Neural progenitor cell (in vitro differentiated cells): Measurements from ENCODE around the gene EPDR1. TPM values are rescaled to one million over a fixed set of nuclear protein-coding genes. Genes with fewer than 3 reads are reported as not detected.

Experiments used
- DNase-seq: peaks from one replicate; pipeline ENCODE4 v3.0.0-alpha.2; 2016; ENCODE audit warnings: low spot score
- H2AFZ ChIP-seq: fragments of 200-600 bp; sonication (generic); replicated peaks from 2 replicates; pipeline ENCODE4 v1.6.1; 2016; ENCODE audit warnings: antibody characterized with exemption
- H3F3A ChIP-seq: fragments of 200-600 bp; sonication (generic); 2 replicates; pipeline ENCODE4 v1.6.1; 2016; ENCODE audit warnings: antibody characterized with exemption, low read depth
- H3K27ac ChIP-seq: fragments of 200-600 bp; sonication (generic); 2 replicates; pipeline ENCODE4 v1.5.1; 2016; ENCODE audit warnings: mild to moderate bottlenecking
- H3K27me3 ChIP-seq: fragments of 200-600 bp; sonication (generic); 2 replicates; pipeline ENCODE4 v1.6.1; 2016; ENCODE audit warnings: mild to moderate bottlenecking, moderate library complexity
- H3K36me3 ChIP-seq: fragments of 200-600 bp; sonication (generic); 2 replicates; pipeline ENCODE4 v1.5.1; 2016
- H3K4me1 ChIP-seq: fragments of 200-600 bp; sonication (generic); 2 replicates; pipeline ENCODE4 v1.6.1; 2016; ENCODE audit warnings: mixed run types
- H3K4me2 ChIP-seq: fragments of 200-600 bp; sonication (generic); 2 replicates; pipeline ENCODE4 v1.6.1; 2016
- H3K4me3 ChIP-seq: fragments of 200-600 bp; sonication (generic); 2 replicates; pipeline ENCODE4 v1.5.1; 2016
- H3K79me2 ChIP-seq: fragments of 200-600 bp; sonication (generic); 2 replicates; pipeline ENCODE4 v1.6.1; 2016; ENCODE audit warnings: low read depth
- H3K9ac ChIP-seq: fragments of 200-600 bp; sonication (generic); 2 replicates; pipeline ENCODE4 v1.6.1; 2016
- H3K9me3 ChIP-seq: fragments of 200-600 bp; sonication (generic); 2 replicates; pipeline ENCODE4 v1.5.1; 2016; ENCODE audit warnings: low read depth
- H4K20me1 ChIP-seq: fragments of 200-600 bp; sonication (generic); 2 replicates; pipeline ENCODE4 v1.6.1; 2016; ENCODE audit warnings: low read depth
- H3K27ac Mint-ChIP-seq: 3 replicates; pipeline ENCODE4 v1.8.0; 2021; ENCODE audit warnings: mixed read lengths
- H3K27me3 Mint-ChIP-seq: 2 replicates; pipeline ENCODE4 v1.8.0; 2022; ENCODE audit warnings: low read depth, mild to moderate bottlenecking, inconsistent platforms, moderate library complexity, mixed read lengths; ENCODE audit not compliant: insufficient read depth
- H3K36me3 Mint-ChIP-seq: 3 replicates; pipeline ENCODE4 v1.8.0; 2021; ENCODE audit warnings: mixed read lengths
- H3K4me1 Mint-ChIP-seq: 3 replicates; pipeline ENCODE4 v1.8.0; 2021; ENCODE audit warnings: mixed read lengths
- H3K4me3 Mint-ChIP-seq: 3 replicates; pipeline ENCODE4 v1.8.0; 2021; ENCODE audit warnings: mild to moderate bottlenecking, moderate library complexity, mixed read lengths
- H3K9me3 Mint-ChIP-seq: 3 replicates; pipeline ENCODE4 v1.8.0; 2020; ENCODE audit warnings: mixed read lengths
- EZH2 ChIP-seq: fragments of 200-600 bp; sonication (generic); IDR thresholded peaks from 2 replicates; pipeline ENCODE4 v1.6.1; 2017; ENCODE audit warnings: antibody characterized with exemption, mild to moderate bottlenecking, moderate library complexity
- EZH2phosphoT487 ChIP-seq: fragments of 200-600 bp; sonication (generic); IDR thresholded peaks from 2 replicates; pipeline ENCODE4 v1.6.1; 2017; ENCODE audit warnings: antibody characterized with exemption
- total RNA-seq: library from RNA; depleted of rRNA; stranded (reverse); fragments of >200 nt; gene quantifications from 2 replicates; pipeline ENCODE4 v1.2.3, GENCODE V29; 2015; ENCODE audit warnings: low replicate concordance
- TF ChIP-seq, protein P1 (sequence below): fragments of 200-600 bp; sonication (generic); IDR thresholded peaks from 2 replicates; pipeline ENCODE4 v1.5.1; 2017; ENCODE audit warnings: antibody characterized with exemption, mild to moderate bottlenecking

EPDR1 gene
- total RNA-seq, 1 donor from 2014 or later: 6.8 TPM

GRCh38 chr7:37999673-38000072, 79.2 kb downstream of the EPDR1 start:
- no peak overlapping the region for H2AFZ ChIP-seq
- H3K27me3 Mint-ChIP-seq: no peaks in the 10 kb centered on the region

DNA sequence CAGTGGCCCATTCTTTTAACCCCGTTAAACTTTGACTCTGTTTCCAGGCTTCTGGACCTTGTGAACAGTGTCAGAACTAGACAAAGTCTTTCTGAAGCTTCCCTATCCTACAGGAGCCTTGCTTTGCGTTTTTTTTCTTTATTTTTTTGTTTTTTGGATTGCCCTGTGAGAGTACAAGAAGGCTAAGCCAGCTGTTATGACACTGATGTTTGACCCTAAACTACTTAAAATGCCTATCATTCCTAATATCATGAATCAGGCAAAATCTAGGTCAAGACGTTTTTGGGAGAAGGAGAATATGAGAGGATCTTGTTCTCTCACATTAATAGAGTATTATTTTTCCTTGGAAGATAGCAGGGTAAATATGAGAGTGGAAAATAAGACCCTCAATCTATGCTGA, 79.8 kb downstream of the EPDR1 start:
- no peaks in the 10 kb centered on the region for H4K20me1 ChIP-seq
- no peaks in the 10 kb centered on the region for H3K9me3 ChIP-seq
- H3K36me3 Mint-ChIP-seq: peaks cover 2% of the 10 kb centered on the region
- no peak for DNase-seq
- peaks cover 8% of the 10 kb centered on the region for H3K4me1 Mint-ChIP-seq
- no peak overlapping the region for H3K4me2 ChIP-seq
- H3K27ac Mint-ChIP-seq: no peak overlapping the region
- H3K9ac ChIP-seq: no peak overlapping the region
- no peaks in the 10 kb centered on the region for H3K36me3 ChIP-seq
- H3K27ac ChIP-seq: no peak overlapping the region
- no peaks in the 10 kb centered on the region for H3K27me3 Mint-ChIP-seq
- H3F3A ChIP-seq: no peaks in the 10 kb centered on the region
- no peak overlapping the region for H3K4me3 Mint-ChIP-seq
- H3K79me2 ChIP-seq: no peaks in the 10 kb centered on the region
- peaks cover 3% of the 10 kb centered on the region for H3K9me3 Mint-ChIP-seq
- peaks cover 13% of the 10 kb centered on the region for H3K4me1 ChIP-seq
- H2AFZ ChIP-seq: no peak overlapping the region
- no peak overlapping the region for H3K4me3 ChIP-seq
- H3K27me3 ChIP-seq: no peaks in the 10 kb centered on the region
- TF ChIP-seq EZH2phosphoT487 (no peak), EZH2 (no peak)
- TF ChIP-seq, protein P1, sequence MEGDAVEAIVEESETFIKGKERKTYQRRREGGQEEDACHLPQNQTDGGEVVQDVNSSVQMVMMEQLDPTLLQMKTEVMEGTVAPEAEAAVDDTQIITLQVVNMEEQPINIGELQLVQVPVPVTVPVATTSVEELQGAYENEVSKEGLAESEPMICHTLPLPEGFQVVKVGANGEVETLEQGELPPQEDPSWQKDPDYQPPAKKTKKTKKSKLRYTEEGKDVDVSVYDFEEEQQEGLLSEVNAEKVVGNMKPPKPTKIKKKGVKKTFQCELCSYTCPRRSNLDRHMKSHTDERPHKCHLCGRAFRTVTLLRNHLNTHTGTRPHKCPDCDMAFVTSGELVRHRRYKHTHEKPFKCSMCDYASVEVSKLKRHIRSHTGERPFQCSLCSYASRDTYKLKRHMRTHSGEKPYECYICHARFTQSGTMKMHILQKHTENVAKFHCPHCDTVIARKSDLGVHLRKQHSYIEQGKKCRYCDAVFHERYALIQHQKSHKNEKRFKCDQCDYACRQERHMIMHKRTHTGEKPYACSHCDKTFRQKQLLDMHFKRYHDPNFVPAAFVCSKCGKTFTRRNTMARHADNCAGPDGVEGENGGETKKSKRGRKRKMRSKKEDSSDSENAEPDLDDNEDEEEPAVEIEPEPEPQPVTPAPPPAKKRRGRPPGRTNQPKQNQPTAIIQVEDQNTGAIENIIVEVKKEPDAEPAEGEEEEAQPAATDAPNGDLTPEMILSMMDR: no peak

More at GRCh38 chr7:37999673-38000072, 79.2 kb downstream of the EPDR1 start:
- Histone ChIP-seq H3K9ac (no peak overlapping the region), H3K4me1 (peaks cover 13% of the 10 kb centered on the region), H3K27ac (no peak overlapping the region), H3K4me3 (no peak overlapping the region), H3K27me3 (no peaks in the 10 kb centered on the region), H3K9me3 (no peaks in the 10 kb centered on the region), H3F3A (no peaks in the 10 kb centered on the region), H3K79me2 (no peaks in the 10 kb centered on the region), H3K36me3 (no peaks in the 10 kb centered on the region), H3K4me2 (no peak overlapping the region), H4K20me1 (no peaks in the 10 kb centered on the region)
- no peak for DNase-seq
- H3K4me1 Mint-ChIP-seq: peaks cover 8% of the 10 kb centered on the region
- no peak overlapping the region for H3K4me3 Mint-ChIP-seq
- TF ChIP-seq EZH2: no peak
- no peak for TF ChIP-seq EZH2phosphoT487
- TF ChIP-seq, protein P1: no peak
- peaks cover 4% of the 10 kb centered on the region for H3K9me3 Mint-ChIP-seq
- no peak overlapping the region for H3K27ac Mint-ChIP-seq
- peaks cover 2% of the 10 kb centered on the region for H3K36me3 Mint-ChIP-seq

Other genes starting within 250 kb of the EPDR1 start
- 1.2 and 2.6 TPM in 2 replicates for gene GPR141, start 236.9 kb upstream of the EPDR1 start, total RNA-seq
- gene NME8, start 72.0 kb upstream of the EPDR1 start, total RNA-seq: 0.34 and 9.0 TPM in 2 replicates
- gene SFRP4, start 3.8 kb upstream of the EPDR1 start, total RNA-seq: not detected in 2 replicates